DND-41 (cell line): Measurements from ENCODE around the gene SH3TC1.

Source experiments
- ATAC-seq: fragments of 200-7000 bp; cut with Tn5 transposase; 3 replicates; pipeline ENCODE4 v1.9.1; 2021; ENCODE audit warnings: low read depth; ENCODE audit not compliant: insufficient read depth
- DNase-seq: peaks from one replicate; pipeline ENCODE4 v3.0.0-alpha.2; 2020
- H2AFZ ChIP-seq: 2 replicates; pipeline ENCODE4 v1.6.0; 2012; ENCODE audit warnings: low read depth, low read length
- H3K27ac ChIP-seq: 2 replicates; pipeline ENCODE4 v1.5.1; 2012; ENCODE audit warnings: low read length, inconsistent platforms
- H3K27me3 ChIP-seq: fragments of 200-600 bp; sonication (generic); 2 replicates; pipeline ENCODE4 v1.6.0; 2012; ENCODE audit warnings: low read length, mild to moderate bottlenecking, inconsistent platforms; ENCODE audit not compliant: insufficient read depth, poor library complexity
- H3K36me3 ChIP-seq: 2 replicates; pipeline ENCODE4 v1.5.1; 2012; ENCODE audit warnings: low read length, inconsistent platforms; ENCODE audit not compliant: insufficient read depth
- H3K4me1 ChIP-seq: 2 replicates; pipeline ENCODE4 v1.5.1; 2012; ENCODE audit warnings: mild to moderate bottlenecking, low read length; ENCODE audit not compliant: insufficient read depth
- H3K4me2 ChIP-seq: 2 replicates; pipeline ENCODE4 v1.6.0; 2012; ENCODE audit warnings: mild to moderate bottlenecking, moderate library complexity, low read length, inconsistent platforms; ENCODE audit not compliant: insufficient read depth
- H3K4me3 ChIP-seq, 2 experiments: fragments of 200-600 bp in 1 of 2; shearing (Covaris generic) in 1 of 2; 2 replicates each; pipeline ENCODE4 v1.5.1; 2012 to 2016; ENCODE audit warnings: inconsistent platforms in 2 of 2, low read length in 2 of 2, mild to moderate bottlenecking in 2 of 2, low read depth in 1 of 2, moderate library complexity in 1 of 2
- H3K79me2 ChIP-seq: 2 replicates; pipeline ENCODE4 v1.6.0; 2012; ENCODE audit warnings: low read length, inconsistent platforms; ENCODE audit not compliant: insufficient read depth
- H3K9ac ChIP-seq: 2 replicates; pipeline ENCODE4 v1.6.0; 2012; ENCODE audit warnings: low read depth, mild to moderate bottlenecking, inconsistent platforms, low read length, moderate library complexity
- H3K9me3 ChIP-seq: 2 replicates; pipeline ENCODE4 v1.5.1; 2012; ENCODE audit warnings: low read length, moderate library complexity, mild to moderate bottlenecking, inconsistent platforms; ENCODE audit not compliant: insufficient read depth, severe bottlenecking
- H4K20me1 ChIP-seq: 2 replicates; pipeline ENCODE4 v1.6.0; 2012; ENCODE audit warnings: low read length; ENCODE audit not compliant: insufficient read depth
- CTCF ChIP-seq: IDR thresholded peaks from 2 replicates; pipeline ENCODE4 v1.5.1; 2012; ENCODE audit warnings: borderline replicate concordance, low read length, moderate library complexity, mild to moderate bottlenecking; ENCODE audit not compliant: poor library complexity, severe bottlenecking; ENCODE audit errors: extremely low read depth
- EZH2 ChIP-seq: IDR thresholded peaks from 3 replicates; pipeline ENCODE4 v1.6.1; 2012; ENCODE audit warnings: borderline replicate concordance, low read depth, mild to moderate bottlenecking, moderate library complexity, low read length, inconsistent platforms; ENCODE audit not compliant: severe bottlenecking

The SH3TC1 gene

GRCh38 chr4:8162625-8163024, 36.5 kb upstream of the SH3TC1 start:
- H3K79me2 ChIP-seq: no peaks in the 10 kb centered on the region
- no peak overlapping the region for H3K4me2 ChIP-seq
- no peaks in the 10 kb centered on the region for H3K9me3 ChIP-seq
- H4K20me1 ChIP-seq: no peaks in the 10 kb centered on the region
- H3K36me3 ChIP-seq: no peaks in the 10 kb centered on the region
- no peak overlapping the region for H3K27ac ChIP-seq
- H2AFZ ChIP-seq: no peak overlapping the region
- no peak overlapping the region for H3K9ac ChIP-seq
- peaks cover 25% of the 10 kb centered on the region for H3K4me1 ChIP-seq
- no peak overlapping the region for H3K4me3 ChIP-seq
- DNase-seq (no peak), ATAC-seq (no peak)
- no peaks in the 10 kb centered on the region for H3K27me3 ChIP-seq
- TF ChIP-seq CTCF (no peak), EZH2 (no peak)

- no peaks in the 10 kb centered on the region for H3K79me2 ChIP-seq
- no peaks in the 10 kb centered on the region for H3K9me3 ChIP-seq
- no peaks in the 10 kb centered on the region for H3K36me3 ChIP-seq
- H3K27ac ChIP-seq: no peak overlapping the region
- H4K20me1 ChIP-seq: no peaks in the 10 kb centered on the region
- no peak overlapping the region for H3K4me2 ChIP-seq
- no peak overlapping the region for H3K9ac ChIP-seq
- H3K4me3 ChIP-seq: no peak overlapping the region
- peaks cover 21% of the 10 kb centered on the region for H3K4me1 ChIP-seq
- no peaks in the 10 kb centered on the region for H3K27me3 ChIP-seq
- DNase-seq (no peak), ATAC-seq (no peak)
- H2AFZ ChIP-seq: no peak overlapping the region
- TF ChIP-seq CTCF (no peak), EZH2 (no peak)
Observed at GRCh38 chr4:8163026-8163425, 36.1 kb upstream of the SH3TC1 start.

- Histone ChIP-seq H3K9me3 (peaks cover 2% of the 10 kb centered on the region), H3K4me3 (no peak overlapping the region), H3K79me2 (no peaks in the 10 kb centered on the region), H3K36me3 (no peaks in the 10 kb centered on the region), H3K4me1 (peaks cover 15% of the 10 kb centered on the region), H2AFZ (no peak overlapping the region), H3K4me2 (no peak overlapping the region), H3K9ac (no peak overlapping the region), H4K20me1 (no peaks in the 10 kb centered on the region), H3K27ac (no peak overlapping the region), H3K27me3 (no peaks in the 10 kb centered on the region)
- no peak for DNase-seq
- TF ChIP-seq EZH2: no peak
- no peak for TF ChIP-seq CTCF
- ATAC-seq: no peak
Observed at GRCh38 chr4:8163436-8164193, 35.5 kb upstream of the SH3TC1 start.

- TF ChIP-seq CTCF: no peak
- TF ChIP-seq EZH2: no peak
- Histone ChIP-seq H4K20me1 (no peaks in the 10 kb centered on the region), H3K9ac (no peak overlapping the region), H3K79me2 (no peaks in the 10 kb centered on the region), H3K36me3 (no peaks in the 10 kb centered on the region), H3K27ac (no peak overlapping the region), H3K9me3 (peaks cover 7% of the 10 kb centered on the region), H3K4me2 (no peak overlapping the region), H3K4me1 (peaks cover 12% of the 10 kb centered on the region), H3K4me3 (no peak overlapping the region), H3K27me3 (no peaks in the 10 kb centered on the region), H2AFZ (no peak overlapping the region)
- ATAC-seq (no peak), DNase-seq (no peak)
Observed at GRCh38 chr4:8164194-8164565, 34.9 kb upstream of the SH3TC1 start.
